ENCODE measurements around the gene ADORA2B. TPM values are rescaled to one million over a fixed set of nuclear protein-coding genes. Genes with fewer than 3 reads are reported as not detected.

ADORA2B gene
- total RNA-seq, 6 experiments from 2014 or later = 0.16 to 0.62 (median 0.37) TPM; not detected in 1

GRCh38 chr17:15971098-15971678 lies 26.3 kb downstream of the ADORA2B start:
- TF ChIP-seq POLR2A (IDR thresholded peaks at IDR 0.05) (no peak), CTCF (IDR thresholded peaks at IDR 0.05) (no peak)
- H3K27me3 ChIP-seq = no peaks in the 10 kb centered on the region
- DNase-seq (no peak), ATAC-seq (no peak)
- H3K36me3 ChIP-seq = no peaks in the 10 kb centered on the region
- WGBS (ENCODE audit: insufficient coverage, low coverage, low lambda C conversion rate, missing lambda C conversion rate) = 80% methylated on average over 5 of the region's 5 CpGs
- no peaks in the 10 kb centered on the region for H3K9me3 ChIP-seq
- H3K4me3 ChIP-seq = no peak overlapping the region
- intact Hi-C loops (cut with DNase I) = no loop called here
- no peak overlapping the region for H3K27ac ChIP-seq
- H3K4me1 ChIP-seq = peaks cover 0 to 9% (median 0%) of the 10 kb centered on the region in 4 donors

GRCh38 chr17:15971882-15972281 lies 27.0 kb downstream of the ADORA2B start:
- H3K27me3 ChIP-seq = no peaks in the 10 kb centered on the region
- no peak overlapping the region for H3K4me3 ChIP-seq
- no peaks in the 10 kb centered on the region for H3K9me3 ChIP-seq
- no peak for TF ChIP-seq POLR2A (IDR thresholded peaks at IDR 0.05)
- no peak for TF ChIP-seq CTCF (IDR thresholded peaks at IDR 0.05)
- no peak overlapping the region for H3K27ac ChIP-seq
- DNase-seq (no peak), ATAC-seq (no peak)
- WGBS (ENCODE audit: insufficient coverage, low coverage, low lambda C conversion rate, missing lambda C conversion rate) = 67% methylated on average over 1 of the region's 5 CpGs
- H3K4me1 ChIP-seq = peaks cover 0 to 15% (median 0%) of the 10 kb centered on the region in 4 donors
- intact Hi-C loops (cut with DNase I) = no loop called here
- H3K36me3 ChIP-seq = peaks cover 0 to 3% (median 0%) of the 10 kb centered on the region in 4 donors

- TF ChIP-seq POLR2A (IDR thresholded peaks at IDR 0.05) (no peak), CTCF (IDR thresholded peaks at IDR 0.05) (no peak)
- Histone ChIP-seq H3K4me3 (no peak overlapping the region), H3K4me1 (peaks cover 0 to 15% (median 0%) of the 10 kb centered on the region in 4 donors), H3K9me3 (no peaks in the 10 kb centered on the region), H3K27me3 (no peaks in the 10 kb centered on the region), H3K36me3 (peaks cover 0 to 8% (median 0%) of the 10 kb centered on the region in 4 donors), H3K27ac (no peak overlapping the region)
- ATAC-seq = no peak
- intact Hi-C loops (cut with DNase I) = no loop called here
- DNase-seq = no peak
- 97% methylated on average over 4 of the region's 4 CpGs for WGBS (ENCODE audit: insufficient coverage, low coverage, low lambda C conversion rate, missing lambda C conversion rate)
Measured at GRCh38 chr17:15972497-15972951, 27.6 kb downstream of the ADORA2B start.

- intact Hi-C loops (cut with DNase I) = no loop called here
- ATAC-seq (no peak), DNase-seq (no peak)
Measured at GRCh38 chr17:15973016-15973415, 28.1 kb downstream of the ADORA2B start.

More at GRCh38 chr17:15973016-15973415, 28.1 kb downstream of the ADORA2B start:
- Histone ChIP-seq H3K27me3 (no peaks in the 10 kb centered on the region), H3K4me3 (no peak overlapping the region), H3K27ac (no peak overlapping the region), H3K4me1 (peaks cover 0 to 12% (median 0%) of the 10 kb centered on the region in 4 donors), H3K36me3 (peaks cover 0 to 8% (median 0%) of the 10 kb centered on the region in 4 donors), H3K9me3 (no peaks in the 10 kb centered on the region)
- no peak for TF ChIP-seq POLR2A (IDR thresholded peaks at IDR 0.05)
- TF ChIP-seq CTCF (IDR thresholded peaks at IDR 0.05) = no peak

All from right lobe of liver (tissue), 6 donors.